GM21526 (cell line): ENCODE results near the gene CSF3R.

Source experiments
- ATAC-seq: cut with Tn5 transposase; IDR thresholded peaks from one replicate; pipeline ENCODE4 v1.9.1; 2021; ENCODE audit warnings: moderate library complexity; ENCODE audit not compliant: unreplicated experiment, low FRiP score

CSF3R gene

GRCh38 chr1:36482724-36483388 lies at the start of gene CSF3R:
Gene CSF3R (minus strand): TSS chr1:36482913. CDS start chr1:36479496, 3,417 bp downstream.
- ATAC-seq: no peak

DNA sequence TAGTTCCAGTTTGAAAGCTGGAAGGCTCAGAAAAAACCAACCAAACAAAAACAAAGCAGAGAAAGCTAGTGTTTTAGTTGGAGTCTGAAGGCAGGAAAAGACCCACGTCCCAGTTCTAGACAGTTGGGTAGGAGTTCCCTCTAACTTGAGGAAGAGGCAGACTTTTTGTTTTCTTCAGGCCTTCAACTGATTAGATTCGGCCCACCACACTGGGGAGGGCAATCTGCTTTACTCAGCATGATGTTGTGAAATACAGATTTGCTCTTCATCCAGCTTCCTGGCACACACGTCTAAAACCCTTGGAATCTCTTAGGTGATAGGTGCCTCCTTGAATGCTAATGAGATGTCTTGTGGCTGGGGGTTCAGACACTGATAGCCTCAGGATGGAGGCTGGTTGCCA lies 49.1 kb upstream of the CSF3R start:
- ATAC-seq: no peak

DNA sequence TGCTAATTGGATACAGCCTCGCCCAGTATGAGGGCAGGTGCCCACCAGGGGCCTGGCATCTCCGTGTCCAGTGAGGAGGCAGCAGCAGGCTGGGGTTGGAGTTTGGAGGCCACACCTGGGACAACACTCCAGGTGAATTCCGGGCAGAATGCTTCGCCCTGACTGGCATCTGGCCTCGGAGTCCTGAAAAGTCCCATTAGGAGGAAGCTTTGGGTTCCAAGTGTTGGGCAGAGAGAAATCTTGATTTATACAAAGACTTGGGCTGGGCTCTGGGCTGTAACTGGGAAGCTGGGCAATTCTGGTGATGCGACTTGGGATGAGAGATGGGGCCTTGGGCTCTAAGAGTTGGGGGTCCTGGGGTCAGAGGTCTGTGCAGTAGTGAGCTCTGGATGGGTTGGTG lies 48.1 kb upstream of the CSF3R start:
- ATAC-seq: no peak

GRCh38 chr1:36530261-36530660 lies 47.5 kb upstream of the CSF3R start:
- ATAC-seq: no peak

GRCh38 chr1:36529769-36530260 lies 47.1 kb upstream of the CSF3R start:
- no peak for ATAC-seq

GRCh38 chr1:36528361-36529349 lies 45.9 kb upstream of the CSF3R start:
- ATAC-seq: no peak

DNA sequence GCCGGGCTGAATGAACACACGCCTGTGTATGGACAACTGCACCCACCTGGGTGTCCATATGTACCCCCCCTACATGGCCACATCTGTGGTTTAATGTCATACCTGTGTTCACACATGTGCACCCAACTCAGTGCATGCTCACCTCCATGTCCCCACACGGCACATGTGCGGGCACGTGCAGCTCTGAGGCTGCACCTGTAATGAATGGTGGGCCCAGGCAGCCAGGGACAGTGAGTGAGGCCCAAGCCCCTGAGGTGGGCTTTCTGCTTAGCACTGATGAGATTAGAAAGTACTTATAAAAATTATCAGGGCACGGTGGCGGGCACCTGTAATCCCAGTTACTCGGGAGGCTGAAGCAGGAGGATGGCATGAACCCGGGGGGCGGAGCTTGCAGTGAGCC lies 42.5 kb upstream of the CSF3R start:
- no peak for ATAC-seq

GRCh38 chr1:36524359-36525062 lies 41.8 kb upstream of the CSF3R start:
- no peak for ATAC-seq

DNA sequence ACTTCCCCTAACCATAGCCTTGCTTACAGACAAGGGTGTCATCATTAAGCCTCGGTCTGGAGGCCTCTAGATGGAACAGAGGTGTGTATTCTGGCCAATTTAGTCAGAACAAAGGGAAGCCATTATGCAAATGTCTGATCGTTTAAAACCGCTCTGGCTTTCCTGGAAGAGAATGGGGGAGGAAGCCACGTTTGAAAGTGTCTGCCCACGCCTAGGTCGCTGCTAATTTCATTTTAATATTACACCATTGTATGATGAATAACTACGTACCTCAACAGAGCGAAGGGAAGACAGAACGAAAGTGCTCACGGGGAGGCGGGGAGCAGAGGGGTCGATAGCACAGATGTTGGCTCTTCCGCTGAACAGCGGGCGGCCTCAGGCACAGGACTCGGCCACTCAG lies 41.1 kb upstream of the CSF3R start:
- ATAC-seq: no peak

DNA sequence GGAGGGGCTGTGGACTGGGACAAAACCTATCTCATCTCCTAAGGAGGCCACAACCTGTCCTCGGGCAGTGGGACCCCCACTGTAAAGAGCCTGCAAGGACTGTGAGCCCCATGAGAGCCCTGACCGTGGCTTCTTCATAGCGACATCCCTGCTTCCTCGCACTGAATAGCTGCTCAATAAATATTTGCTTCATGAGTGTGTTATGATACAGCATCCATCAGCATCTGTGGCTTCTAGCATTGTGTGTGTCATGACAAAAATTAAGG lies 40.5 kb upstream of the CSF3R start:
- no peak for ATAC-seq

GRCh38 chr1:36522461-36523229 lies 39.9 kb upstream of the CSF3R start:
- ATAC-seq: no peak

DNA sequence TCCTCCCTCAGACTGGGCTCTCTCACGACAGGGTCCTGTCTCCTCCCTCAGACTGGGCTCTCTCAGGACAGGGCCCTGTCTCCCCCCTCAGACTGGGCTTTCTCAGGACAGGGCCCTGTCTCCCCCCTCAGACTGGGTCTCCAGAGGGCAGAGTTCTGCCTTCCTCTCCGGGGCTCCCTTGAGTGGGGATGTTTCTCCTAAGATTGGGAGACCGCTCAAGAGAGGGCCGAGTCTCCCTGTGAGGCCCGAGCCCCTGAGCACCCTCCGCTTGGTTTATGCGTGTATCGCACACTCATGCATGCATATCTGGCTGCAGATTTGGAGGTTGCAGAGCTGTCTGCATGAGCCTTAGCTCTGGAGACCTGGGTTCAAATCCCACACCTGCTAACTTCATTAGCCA lies 39.3 kb upstream of the CSF3R start:
- no peak for ATAC-seq

GRCh38 chr1:36520771-36521420 lies 38.2 kb upstream of the CSF3R start:
- no peak for ATAC-seq

DNA sequence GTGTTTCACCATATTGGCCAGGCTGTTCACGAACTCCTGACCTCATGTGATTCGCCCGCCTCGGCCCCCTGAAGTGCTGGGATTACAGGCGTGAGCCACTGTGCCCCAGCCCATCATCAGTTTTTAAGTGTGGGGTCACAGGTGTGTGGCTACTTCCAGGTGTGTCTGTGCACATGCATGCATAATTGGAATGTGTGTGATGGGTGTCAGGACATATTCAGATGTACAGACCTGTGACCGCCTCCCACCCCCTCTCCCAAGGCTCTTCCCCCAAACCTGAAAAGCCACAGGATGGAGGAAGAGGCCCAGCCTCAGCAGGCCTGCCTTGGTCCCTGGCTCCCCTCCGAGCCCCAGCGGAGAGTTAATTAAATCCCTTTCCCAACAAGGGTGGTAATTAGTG lies 37.3 kb upstream of the CSF3R start:
- ATAC-seq: no peak

GRCh38 chr1:36517011-36517771 lies 34.5 kb upstream of the CSF3R start:
- no peak for ATAC-seq

DNA sequence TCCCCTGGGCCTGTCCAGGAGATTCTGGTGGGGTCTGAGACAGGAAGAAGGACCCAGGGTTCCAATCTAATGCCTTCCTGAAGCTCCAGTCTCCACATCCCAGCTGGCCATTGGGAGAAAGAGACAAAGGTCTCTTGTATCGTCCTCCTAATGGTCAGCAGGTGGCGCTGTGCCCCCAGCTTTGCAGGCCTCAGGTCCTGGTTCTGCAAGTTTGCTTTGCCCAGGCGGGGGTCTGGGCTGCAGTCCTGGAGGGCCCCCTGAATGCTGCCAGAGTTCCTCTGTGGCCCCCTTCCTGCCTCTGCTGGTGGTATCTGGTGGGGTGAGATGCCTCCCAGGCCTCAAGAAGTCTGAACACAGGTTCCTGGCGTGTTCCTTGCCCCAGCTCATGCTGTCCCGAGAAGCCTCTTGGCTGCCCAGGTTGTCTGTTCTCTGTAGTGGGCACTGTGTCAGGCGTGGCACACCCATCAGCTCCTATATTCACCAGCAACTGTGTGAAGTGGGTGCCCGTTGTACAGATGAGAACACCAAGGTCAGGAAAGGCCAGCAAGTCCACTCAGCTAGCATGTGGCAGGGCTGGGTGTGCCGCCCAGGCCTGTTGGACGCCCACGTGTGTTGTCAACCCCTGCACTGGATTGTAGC lies 33.8 kb upstream of the CSF3R start:
- no peak for ATAC-seq

GRCh38 chr1:36515315-36516138 lies 32.8 kb upstream of the CSF3R start:
- no peak for ATAC-seq

- no peak for ATAC-seq
Observed at GRCh38 chr1:36514501-36514900, 31.8 kb upstream of the CSF3R start.
